ENCODE data around the gene ASB2.

- no peak for TF ChIP-seq EP300 (IDR thresholded peaks at IDR 0.05)
- TF ChIP-seq CTCF (IDR thresholded peaks at IDR 0.05), result no peak
- TF ChIP-seq POLR2A (IDR thresholded peaks at IDR 0.05), result no peak
Observed at GRCh38 chr14:93964820-93965286, 11.5 kb downstream of the ASB2 start.
